MCF 10A (cell line): ENCODE data around the gene COG8. TPM values are rescaled to one million over a fixed set of nuclear protein-coding genes. Genes with fewer than 3 reads are reported as not detected.
A peak's percentile ranks its signal among the peaks of the same experiment; 100 is the strongest.

ENCODE experiments used
- BruUV-seq: library from RNA; stranded (reverse); fragments of 400-500 nt; replicated peaks from 2 replicates; lab custom pipeline; 2021; lab: Mats Ljungman, UMichigan
- CTCF ChIA-PET: fragments of 300-600 bp; sonication (Branson Sonifier 250); formaldehyde crosslinking; extraction: SDS; loops from one replicate; lab custom pipeline; 2021; ENCODE audit warnings: antibody characterized with exemption, inconsistent platforms; lab: Yijun Ruan, JAX
- POLR2A ChIA-PET: fragments of 300-600, 350-650 bp; sonication (Branson Sonifier 250); formaldehyde crosslinking; extraction: SDS; loops from one replicate; lab custom pipeline; 2020; ENCODE audit warnings: antibody characterized with exemption, inconsistent platforms; lab: Yijun Ruan, JAX
- DNase-seq: peaks from one replicate; pipeline ENCODE4 v3.0.0-alpha.2; 2018; ENCODE audit not compliant: unreplicated experiment
- H3K27ac Mint-ChIP-seq: one replicate; pipeline ENCODE4 v1.8.0; 2022; ENCODE audit warnings: mild to moderate bottlenecking, low read depth, mixed read lengths; ENCODE audit not compliant: unreplicated experiment
- H3K27me3 Mint-ChIP-seq: one replicate; pipeline ENCODE4 v1.8.0; 2022; ENCODE audit warnings: mixed read lengths; ENCODE audit not compliant: insufficient read depth, unreplicated experiment
- H3K36me3 Mint-ChIP-seq: one replicate; pipeline ENCODE4 v1.8.0; 2022; ENCODE audit warnings: mild to moderate bottlenecking, moderate library complexity, mixed read lengths; ENCODE audit not compliant: insufficient read depth, unreplicated experiment
- H3K4me1 Mint-ChIP-seq: one replicate; pipeline ENCODE4 v1.8.0; 2022; ENCODE audit warnings: mixed read lengths; ENCODE audit not compliant: insufficient read depth, unreplicated experiment
- H3K4me3 Mint-ChIP-seq: one replicate; pipeline ENCODE4 v1.8.0; 2022; ENCODE audit warnings: mild to moderate bottlenecking, moderate library complexity, mixed read lengths; ENCODE audit not compliant: unreplicated experiment
- H3K9me3 Mint-ChIP-seq: one replicate; pipeline ENCODE4 v1.8.0; 2022; ENCODE audit warnings: mixed read lengths; ENCODE audit not compliant: unreplicated experiment
- intact Hi-C: fragments of 100-400 bp; cut with micrococcal nuclease; formaldehyde crosslinking; loops from 2 replicates; pipeline ENCODE4 v1.14.1; 2022
- total RNA-seq: library from RNA; stranded (reverse); gene quantifications from 2 replicates; pipeline ENCODE4 v1.2.3, GENCODE V29; 2022
- TF ChIP-seq, protein P1 (sequence below): fragments of 200-600 bp; IDR thresholded peaks from one replicate; pipeline ENCODE4 v1.8.0; 2022; ENCODE audit warnings: antibody characterized with exemption, mild to moderate bottlenecking; ENCODE audit not compliant: unreplicated experiment

The COG8 gene
- total RNA-seq, 1 experiment from 2014 or later: 29.3 TPM

DNA sequence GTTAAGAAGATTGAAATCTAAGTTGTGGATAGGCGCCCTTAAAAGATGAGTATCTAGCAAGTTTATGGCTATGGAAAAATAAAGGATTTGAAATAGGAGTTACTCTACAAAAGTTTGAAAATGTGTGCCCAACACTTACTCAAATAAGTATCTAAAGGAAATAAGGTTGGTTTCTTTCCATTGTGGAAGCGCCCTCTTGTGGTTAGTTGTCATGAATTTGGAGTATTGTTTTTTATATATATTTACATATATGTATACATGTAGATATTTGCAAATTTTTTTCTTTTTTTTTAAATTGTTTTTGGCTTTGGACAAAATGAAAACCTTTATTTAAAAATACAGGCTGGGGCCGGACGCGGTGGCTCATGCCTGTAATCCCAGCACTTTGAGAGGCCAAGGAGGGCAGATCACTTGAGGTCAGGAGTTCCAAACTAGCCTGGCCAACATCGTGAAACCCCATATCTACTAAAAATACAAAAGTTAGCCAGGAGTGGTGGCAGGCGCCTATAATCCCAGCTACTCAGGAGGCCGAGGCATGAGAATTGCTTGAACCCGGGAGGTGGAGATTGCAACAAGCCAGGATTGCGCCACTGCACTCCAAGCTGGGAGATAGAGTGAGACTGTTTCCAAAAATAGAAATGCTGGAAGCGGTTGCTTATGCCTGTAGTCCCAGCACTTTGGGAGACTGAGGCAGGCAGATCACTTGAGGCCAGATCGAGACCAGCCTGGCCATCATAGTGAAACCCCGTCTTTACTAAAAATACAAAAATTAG lies 52.2 kb downstream of the COG8 start:
- ChIA-PET POLR2A (interaction anchor here (0.7 to 2.5 kb wide), 9 partner anchors 13 to 240 kb away, joined by 3 to 14 read pairs (median 4); partner anchors contain the start of gene SNTB2), CTCF (interaction anchor here (0.6 to 3.5 kb wide), 29 partner anchors 11 to 639 kb away, joined by 3 to 54 read pairs (median 4); partner anchors contain the start of genes CHTF8, SNTB2 and UTP4)
- Mint-ChIP-seq H3K9me3 (no peaks in the 10 kb centered on the region), H3K36me3 (peaks cover 8% of the 10 kb centered on the region), H3K27ac (no peak overlapping the region), H3K27me3 (no peaks in the 10 kb centered on the region), H3K4me1 (no peaks in the 10 kb centered on the region), H3K4me3 (no peak overlapping the region)
- no TSS peak for BruUV-seq
- DNase-seq: peak; percentile 77
- TF ChIP-seq, protein P1, sequence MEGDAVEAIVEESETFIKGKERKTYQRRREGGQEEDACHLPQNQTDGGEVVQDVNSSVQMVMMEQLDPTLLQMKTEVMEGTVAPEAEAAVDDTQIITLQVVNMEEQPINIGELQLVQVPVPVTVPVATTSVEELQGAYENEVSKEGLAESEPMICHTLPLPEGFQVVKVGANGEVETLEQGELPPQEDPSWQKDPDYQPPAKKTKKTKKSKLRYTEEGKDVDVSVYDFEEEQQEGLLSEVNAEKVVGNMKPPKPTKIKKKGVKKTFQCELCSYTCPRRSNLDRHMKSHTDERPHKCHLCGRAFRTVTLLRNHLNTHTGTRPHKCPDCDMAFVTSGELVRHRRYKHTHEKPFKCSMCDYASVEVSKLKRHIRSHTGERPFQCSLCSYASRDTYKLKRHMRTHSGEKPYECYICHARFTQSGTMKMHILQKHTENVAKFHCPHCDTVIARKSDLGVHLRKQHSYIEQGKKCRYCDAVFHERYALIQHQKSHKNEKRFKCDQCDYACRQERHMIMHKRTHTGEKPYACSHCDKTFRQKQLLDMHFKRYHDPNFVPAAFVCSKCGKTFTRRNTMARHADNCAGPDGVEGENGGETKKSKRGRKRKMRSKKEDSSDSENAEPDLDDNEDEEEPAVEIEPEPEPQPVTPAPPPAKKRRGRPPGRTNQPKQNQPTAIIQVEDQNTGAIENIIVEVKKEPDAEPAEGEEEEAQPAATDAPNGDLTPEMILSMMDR: peak; percentile 53
- intact Hi-C loops: loop anchor here (1.0 to 2.0 kb wide), 3 partner anchors 100 to 137 kb away; partner anchors contain the start of gene SNTB2

DNA sequence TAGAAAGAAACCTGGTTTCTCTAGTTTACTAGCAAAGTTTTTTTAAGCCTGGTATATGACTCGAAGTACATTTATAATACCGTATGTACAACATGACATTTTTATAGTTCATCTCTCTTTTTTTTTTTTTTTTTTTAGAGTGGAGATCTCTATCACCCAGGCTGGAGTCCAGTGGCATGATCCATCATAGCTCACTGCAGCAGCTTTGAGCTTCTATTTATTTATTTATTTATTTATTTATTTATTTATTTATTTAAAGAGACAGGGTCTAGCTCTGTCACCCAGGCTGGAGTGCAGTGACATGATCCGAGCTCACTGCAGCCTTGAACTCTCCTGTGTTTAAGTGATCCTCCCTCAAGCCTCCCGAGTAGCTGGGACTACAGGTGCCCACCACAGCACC lies 54.1 kb downstream of the COG8 start:
- no peaks in the 10 kb centered on the region for H3K4me1 Mint-ChIP-seq
- ChIA-PET CTCF (interaction anchor here (0.5 to 3.0 kb wide), 15 partner anchors 11 to 756 kb away, joined by 3 to 54 read pairs (median 4); partner anchors contain the start of genes CHTF8, SNTB2 and UTP4), POLR2A (interaction anchor here (0.6 to 1.5 kb wide), 5 partner anchors 9 to 641 kb away, joined by 3 to 6 read pairs (median 3); partner anchors contain the start of gene SNTB2)
- peaks cover 8% of the 10 kb centered on the region for H3K36me3 Mint-ChIP-seq
- DNase-seq: no peak
- TF ChIP-seq, protein P1: no peak
- no TSS peak for BruUV-seq
- H3K27me3 Mint-ChIP-seq: no peaks in the 10 kb centered on the region
- no peak overlapping the region for H3K27ac Mint-ChIP-seq
- intact Hi-C loops: no loop called here
- no peak overlapping the region for H3K4me3 Mint-ChIP-seq
- no peaks in the 10 kb centered on the region for H3K9me3 Mint-ChIP-seq

DNA sequence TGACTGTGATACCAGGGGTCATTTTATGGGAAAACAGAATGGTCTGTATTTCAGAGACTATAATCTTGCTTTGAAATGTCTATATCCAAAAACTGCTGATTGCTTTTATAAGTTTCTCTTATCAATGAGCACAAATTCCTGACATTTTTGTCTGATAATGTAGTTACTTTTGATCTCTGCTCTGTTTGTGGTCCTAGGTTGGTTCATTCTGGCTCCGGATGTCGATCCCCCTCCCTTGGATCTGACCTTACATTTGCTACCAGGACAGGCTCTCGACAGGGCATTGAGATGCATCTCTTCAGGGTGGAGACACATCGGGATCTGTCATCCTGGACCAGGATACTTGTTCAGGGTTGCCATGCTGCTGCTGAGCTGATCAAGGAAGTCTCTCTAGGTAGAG lies 55.5 kb downstream of the COG8 start:
- ChIA-PET CTCF (interaction anchor here (0.5 to 3.0 kb wide), 5 partner anchors 16 to 135 kb away, joined by 3 to 54 read pairs (median 4); no protein-coding TSS in a partner anchor), POLR2A (no interaction called here)
- TF ChIP-seq, protein P1: no peak
- no peaks in the 10 kb centered on the region for H3K4me1 Mint-ChIP-seq
- H3K4me3 Mint-ChIP-seq: no peak overlapping the region
- no TSS peak for BruUV-seq
- peaks cover 8% of the 10 kb centered on the region for H3K36me3 Mint-ChIP-seq
- intact Hi-C loops: no loop called here
- H3K27ac Mint-ChIP-seq: no peak overlapping the region
- no peaks in the 10 kb centered on the region for H3K9me3 Mint-ChIP-seq
- H3K27me3 Mint-ChIP-seq: no peaks in the 10 kb centered on the region
- DNase-seq: no peak

DNA sequence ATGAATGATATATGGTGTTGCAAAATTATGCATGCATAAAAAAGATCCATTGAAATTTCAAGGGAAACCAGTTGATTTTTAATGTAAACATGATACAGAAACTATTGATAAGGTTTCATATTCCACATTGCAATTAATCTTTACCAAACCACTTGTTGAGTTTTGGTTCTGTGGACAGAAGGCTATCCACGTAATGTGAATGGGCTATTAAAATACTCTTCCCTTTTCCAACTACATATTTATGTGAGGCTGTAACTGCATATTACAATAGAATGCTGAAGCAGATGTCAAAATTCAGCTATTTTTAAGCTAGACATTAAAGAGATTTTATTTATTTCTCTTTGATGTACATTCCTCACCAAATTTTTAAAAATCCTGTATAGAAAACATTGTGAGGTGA lies 62.0 kb downstream of the COG8 start:
- H3K4me3 Mint-ChIP-seq: no peak overlapping the region
- H3K27ac Mint-ChIP-seq: no peak overlapping the region
- POLR2A ChIA-PET: interaction anchor here (0.6 to 0.7 kb wide), 2 partner anchors 48 to 57 kb away, joined by 3 read pairs; no protein-coding TSS in a partner anchor

More for the DNA sequence above, 62.0 kb downstream of the COG8 start:
- CTCF ChIA-PET: interaction anchor here (0.6 to 2.0 kb wide), 3 partner anchors 127 to 132 kb away, joined by 3 to 9 read pairs (median 3); no protein-coding TSS in a partner anchor
- TF ChIP-seq, protein P1: no peak
- H3K27me3 Mint-ChIP-seq: no peaks in the 10 kb centered on the region
- intact Hi-C loops: no loop called here
- no peaks in the 10 kb centered on the region for H3K9me3 Mint-ChIP-seq
- H3K36me3 Mint-ChIP-seq: peaks cover 6% of the 10 kb centered on the region
- DNase-seq: no peak
- H3K4me1 Mint-ChIP-seq: no peaks in the 10 kb centered on the region
- BruUV-seq: no TSS peak
